Cardiac fibroblast (primary cell): ENCODE measurements around the gene PSMD8.

Experiments used
- DNase-seq, 2 donors: peaks; one replicate each; pipeline versions ENCODE4 v3.0.0 to v3.0.0-alpha.2; 2010; ENCODE audit warnings: low read depth in 2 of 2
- H3K4me3 ChIP-seq, 2 donors: replicated peaks in 1 of 2; 1 replicate in 1 of 2; 2 replicates in 1 of 2; pipeline ENCODE4 v1.5.1; 2011; ENCODE audit warnings: low read depth in 2 of 2, low read length in 2 of 2, mild to moderate bottlenecking in 2 of 2, moderate library complexity in 1 of 2
- TF ChIP-seq, protein P1 (sequence below): IDR thresholded peaks from one replicate; pipeline ENCODE4 v1.5.1; 2011; ENCODE audit warnings: low read depth, mild to moderate bottlenecking, low read length, inconsistent platforms

PSMD8 gene

GRCh38 chr19:38374332-38375097, at the start of gene PSMD8:
Gene PSMD8 (plus strand): TSS chr19:38374571. CDS start chr19:38374602, 31 bp downstream.
- peak; percentile 98 to 99 for DNase-seq
- H3K4me3 ChIP-seq: peak within 1 kb of the TSS; percentile 90 to 91
- TF ChIP-seq, protein P1, sequence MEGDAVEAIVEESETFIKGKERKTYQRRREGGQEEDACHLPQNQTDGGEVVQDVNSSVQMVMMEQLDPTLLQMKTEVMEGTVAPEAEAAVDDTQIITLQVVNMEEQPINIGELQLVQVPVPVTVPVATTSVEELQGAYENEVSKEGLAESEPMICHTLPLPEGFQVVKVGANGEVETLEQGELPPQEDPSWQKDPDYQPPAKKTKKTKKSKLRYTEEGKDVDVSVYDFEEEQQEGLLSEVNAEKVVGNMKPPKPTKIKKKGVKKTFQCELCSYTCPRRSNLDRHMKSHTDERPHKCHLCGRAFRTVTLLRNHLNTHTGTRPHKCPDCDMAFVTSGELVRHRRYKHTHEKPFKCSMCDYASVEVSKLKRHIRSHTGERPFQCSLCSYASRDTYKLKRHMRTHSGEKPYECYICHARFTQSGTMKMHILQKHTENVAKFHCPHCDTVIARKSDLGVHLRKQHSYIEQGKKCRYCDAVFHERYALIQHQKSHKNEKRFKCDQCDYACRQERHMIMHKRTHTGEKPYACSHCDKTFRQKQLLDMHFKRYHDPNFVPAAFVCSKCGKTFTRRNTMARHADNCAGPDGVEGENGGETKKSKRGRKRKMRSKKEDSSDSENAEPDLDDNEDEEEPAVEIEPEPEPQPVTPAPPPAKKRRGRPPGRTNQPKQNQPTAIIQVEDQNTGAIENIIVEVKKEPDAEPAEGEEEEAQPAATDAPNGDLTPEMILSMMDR: no peak

- TF ChIP-seq, protein P1: no peak
- no peak for DNase-seq
- no peak overlapping the region for H3K4me3 ChIP-seq
Measured at GRCh38 chr19:38326591-38326990, 47.8 kb upstream of the PSMD8 start.

DNA sequence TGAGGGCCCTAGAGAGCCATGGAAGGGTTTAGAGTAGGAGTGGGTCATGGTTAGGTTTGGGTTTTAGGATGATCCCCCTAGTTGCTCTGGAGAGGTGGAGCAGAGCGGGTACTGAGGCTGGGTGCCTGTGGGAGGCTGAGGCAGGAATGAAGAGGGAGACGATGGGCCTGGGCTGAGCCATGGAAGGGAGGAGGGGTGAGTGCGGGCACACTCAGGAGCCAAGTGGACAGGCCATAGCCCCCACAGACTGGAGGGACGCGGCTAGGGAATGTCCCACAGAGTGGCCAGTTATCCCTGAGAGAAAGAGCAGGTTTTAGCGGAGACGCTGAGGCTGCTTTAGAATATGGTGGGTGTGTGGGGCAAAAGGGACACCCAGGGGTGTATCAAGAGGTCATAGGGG, 44.7 kb upstream of the PSMD8 start:
- TF ChIP-seq, protein P1: no peak
- no peak for DNase-seq
- H3K4me3 ChIP-seq: no peak overlapping the region

GRCh38 chr19:38331728-38332127, 42.6 kb upstream of the PSMD8 start:
- no peak for DNase-seq
- H3K4me3 ChIP-seq: no peak overlapping the region
- TF ChIP-seq, protein P1: no peak

DNA sequence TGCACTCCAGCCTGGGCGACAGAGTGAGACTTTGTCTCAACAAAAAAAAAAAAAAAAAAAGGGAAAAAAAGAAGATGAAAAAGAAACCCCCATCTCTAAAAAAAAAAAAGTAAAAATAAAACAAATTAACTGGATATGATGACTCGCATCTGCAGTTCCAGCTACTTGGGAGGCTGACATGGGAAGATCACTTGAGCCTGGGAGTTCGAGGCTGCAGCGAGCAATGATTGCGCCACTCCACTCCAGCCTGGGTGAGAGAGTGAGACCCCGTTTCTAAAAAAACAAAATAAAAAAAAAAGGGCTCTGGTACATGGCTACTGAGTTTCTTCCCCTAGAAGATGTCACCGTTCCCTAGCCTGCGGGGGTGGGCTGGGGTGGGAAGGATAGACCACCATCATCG, 41.1 kb upstream of the PSMD8 start:
- TF ChIP-seq, protein P1: no peak
- DNase-seq: peak in 1 of 2 donors; percentile 19
- H3K4me3 ChIP-seq: no peak overlapping the region

- peak; percentile 95 to 97 for DNase-seq
Measured at GRCh38 chr19:38335949-38336637, 38.3 kb upstream of the PSMD8 start.

More at GRCh38 chr19:38335949-38336637, 38.3 kb upstream of the PSMD8 start:
- H3K4me3 ChIP-seq: peak overlapping the region; percentile 80 to 89
- TF ChIP-seq, protein P1: no peak
